Measurements from ENCODE around the gene C12orf43.

- TF ChIP-seq CTCF (conservative IDR thresholded peaks at IDR 0.05 in 1 of 2, IDR thresholded peaks at IDR 0.05 in 1 of 2; ENCODE audit: extremely low read depth in 1 of 2, insufficient read depth in 1 of 2, low read depth in 1 of 2, low read length in 2 of 2) (no peak), EZH2 (IDR thresholded peaks at IDR 0.05; ENCODE audit: borderline replicate concordance, low read length) (no peak)
Observed at GRCh38 chr12:120965534-120966091, 50.7 kb downstream of the C12orf43 start.
